NT2/D1 (cell line): ENCODE results near the gene HMX1.

ENCODE experiments used
- DNase-seq: peaks from one replicate; pipeline ENCODE4 v3.0.0-alpha.2; 2011; ENCODE audit warnings: low read depth, low spot score
- H3K27me3 ChIP-seq: 2 replicates; pipeline ENCODE4 v1.6.0; 2011; ENCODE audit warnings: mild to moderate bottlenecking; ENCODE audit not compliant: insufficient read length, insufficient read depth
- H3K36me3 ChIP-seq: 2 replicates; pipeline ENCODE4 v1.6.1; 2011; ENCODE audit warnings: mild to moderate bottlenecking, low read length, mixed read lengths; ENCODE audit not compliant: insufficient read depth, insufficient read length
- H3K4me1 ChIP-seq: 2 replicates; pipeline ENCODE4 v1.5.1; 2011; ENCODE audit not compliant: insufficient read depth, insufficient read length
- H3K4me3 ChIP-seq: 2 replicates; pipeline ENCODE4 v1.5.1; 2011; ENCODE audit warnings: low read depth; ENCODE audit not compliant: insufficient read length
- H3K9ac ChIP-seq: 2 replicates; pipeline ENCODE4 v1.6.0; 2011; ENCODE audit warnings: low read depth; ENCODE audit not compliant: insufficient read length
- H3K9me3 ChIP-seq: 2 replicates; pipeline ENCODE4 v1.5.1; 2011; ENCODE audit warnings: mild to moderate bottlenecking, low read length; ENCODE audit not compliant: insufficient read depth
- SUZ12 ChIP-seq: IDR thresholded peaks from 2 replicates; pipeline ENCODE4 v1.6.1; 2011; ENCODE audit not compliant: insufficient read length, insufficient read depth; ENCODE audit errors: extremely low read depth
- YY1 ChIP-seq: IDR thresholded peaks from 2 replicates; pipeline ENCODE4 v1.6.1; 2011; ENCODE audit not compliant: insufficient read length, insufficient read depth
- ZNF274 ChIP-seq: IDR thresholded peaks from 2 replicates; pipeline ENCODE4 v1.6.1; 2011; ENCODE audit warnings: mild to moderate bottlenecking, low read depth, low read length

Gene HMX1

GRCh38 chr4:8912506-8912905, 40.9 kb upstream of the HMX1 start:
- peaks cover 7% of the 10 kb centered on the region for H3K4me1 ChIP-seq
- no peaks in the 10 kb centered on the region for H3K36me3 ChIP-seq
- DNase-seq = no peak
- H3K27me3 ChIP-seq = peaks cover 12% of the 10 kb centered on the region
- no peak overlapping the region for H3K4me3 ChIP-seq
- no peak overlapping the region for H3K9ac ChIP-seq
- TF ChIP-seq YY1 (no peak), ZNF274 (no peak), SUZ12 (no peak)
- no peaks in the 10 kb centered on the region for H3K9me3 ChIP-seq

- Histone ChIP-seq H3K9ac (no peak overlapping the region), H3K4me1 (peaks cover 7% of the 10 kb centered on the region), H3K27me3 (peaks cover 8% of the 10 kb centered on the region), H3K36me3 (no peaks in the 10 kb centered on the region), H3K9me3 (no peaks in the 10 kb centered on the region), H3K4me3 (no peak overlapping the region)
- no peak for DNase-seq
- TF ChIP-seq YY1 (no peak), SUZ12 (no peak), ZNF274 (no peak)
These were observed 40.4 kb upstream of the HMX1 start for GRCh38 chr4:8912089-8912455.

- Histone ChIP-seq H3K9me3 (no peaks in the 10 kb centered on the region), H3K4me1 (peaks cover 7% of the 10 kb centered on the region), H3K4me3 (no peak overlapping the region), H3K9ac (peak overlapping the region; percentile 5), H3K27me3 (peaks cover 8% of the 10 kb centered on the region), H3K36me3 (no peaks in the 10 kb centered on the region)
- no peak for DNase-seq
- no peak for TF ChIP-seq SUZ12
- no peak for TF ChIP-seq ZNF274
- TF ChIP-seq YY1 = no peak
These were observed 39.9 kb upstream of the HMX1 start for GRCh38 chr4:8911316-8912088.

- Histone ChIP-seq H3K4me3 (no peak overlapping the region), H3K9me3 (no peaks in the 10 kb centered on the region), H3K27me3 (peaks cover 7% of the 10 kb centered on the region), H3K36me3 (no peaks in the 10 kb centered on the region), H3K9ac (peak overlapping the region; percentile 5), H3K4me1 (peaks cover 7% of the 10 kb centered on the region)
- no peak for DNase-seq
- TF ChIP-seq YY1 = no peak
- TF ChIP-seq ZNF274 = no peak
- TF ChIP-seq SUZ12 = no peak
These were observed 39.2 kb upstream of the HMX1 start for GRCh38 chr4:8910822-8911315.

GRCh38 chr4:8910100-8910821, 38.6 kb upstream of the HMX1 start:
- Histone ChIP-seq H3K9me3 (no peaks in the 10 kb centered on the region), H3K4me3 (no peak overlapping the region), H3K27me3 (peaks cover under 1% of the 10 kb centered on the region), H3K9ac (no peak overlapping the region), H3K4me1 (peaks cover 7% of the 10 kb centered on the region), H3K36me3 (no peaks in the 10 kb centered on the region)
- DNase-seq = no peak
- no peak for TF ChIP-seq YY1
- TF ChIP-seq SUZ12 = no peak
- TF ChIP-seq ZNF274 = no peak

- Histone ChIP-seq H3K4me3 (no peak overlapping the region), H3K9ac (no peak overlapping the region), H3K27me3 (peaks cover 4% of the 10 kb centered on the region), H3K9me3 (no peaks in the 10 kb centered on the region), H3K4me1 (peaks cover 7% of the 10 kb centered on the region), H3K36me3 (no peaks in the 10 kb centered on the region)
- no peak for DNase-seq
- TF ChIP-seq YY1 (no peak), ZNF274 (no peak), SUZ12 (no peak)
These were observed 37.9 kb upstream of the HMX1 start for GRCh38 chr4:8909548-8909947.
